Loucy (cell line): ENCODE results near the gene SLC44A1.
A peak's percentile ranks its signal among the peaks of the same experiment; 100 is the strongest.

Source experiments
- H2AFZ ChIP-seq: fragments of 200-600 bp; sonication (generic); 2 replicates; pipeline ENCODE4 v1.6.0; 2016; ENCODE audit warnings: antibody characterized with exemption, mild to moderate bottlenecking, low read length, moderate library complexity
- H3F3A ChIP-seq: fragments of 200-600 bp; 2 replicates; pipeline ENCODE4 v1.6.0; 2016; ENCODE audit warnings: antibody characterized with exemption, low read depth, mild to moderate bottlenecking
- H3K27me3 ChIP-seq: fragments of 200-600 bp; sonication (generic); 2 replicates; pipeline ENCODE4 v1.6.1; 2014; ENCODE audit warnings: low read length, mild to moderate bottlenecking; ENCODE audit not compliant: insufficient read depth, poor library complexity, severe bottlenecking
- H3K36me3 ChIP-seq: fragments of 200-600 bp; sonication (generic); 2 replicates; pipeline ENCODE4 v1.6.1; 2016; ENCODE audit warnings: low read length; ENCODE audit not compliant: insufficient read depth
- H3K4me1 ChIP-seq: fragments of 200-600 bp; sonication (generic); 2 replicates; pipeline ENCODE4 v1.5.1; 2014; ENCODE audit warnings: low read length, mild to moderate bottlenecking; ENCODE audit not compliant: insufficient read depth, poor library complexity, severe bottlenecking
- H3K4me2 ChIP-seq: fragments of 200-600 bp; sonication (generic); 2 replicates; pipeline ENCODE4 v1.6.0; 2014; ENCODE audit warnings: antibody characterized with exemption, low read length, low read depth, mild to moderate bottlenecking; ENCODE audit not compliant: poor library complexity, severe bottlenecking
- H3K4me3 ChIP-seq: fragments of 200-600 bp; sonication (generic); 2 replicates; pipeline ENCODE4 v1.5.1; 2014; ENCODE audit warnings: low read length, mild to moderate bottlenecking, mixed read lengths; ENCODE audit not compliant: poor library complexity, severe bottlenecking
- H3K79me2 ChIP-seq: fragments of 200-600 bp; sonication (generic); 2 replicates; pipeline ENCODE4 v1.6.1; 2014; ENCODE audit warnings: low read length; ENCODE audit not compliant: insufficient read depth
- H3K9ac ChIP-seq: fragments of 200-600 bp; sonication (generic); 2 replicates; pipeline ENCODE4 v1.6.0; 2014; ENCODE audit warnings: mild to moderate bottlenecking, low read depth, low read length, moderate library complexity; ENCODE audit not compliant: poor library complexity, severe bottlenecking
- H3K9me2 ChIP-seq: fragments of 200-600 bp; sonication (generic); replicated peaks from 2 replicates; pipeline ENCODE4 v1.6.1; 2016; ENCODE audit warnings: low read depth, low read length, mixed read lengths
- H3K9me3 ChIP-seq: fragments of 200-600 bp; sonication (generic); 2 replicates; pipeline ENCODE4 v1.6.1; 2014; ENCODE audit warnings: mild to moderate bottlenecking, antibody characterized with exemption, low read length, low read depth; ENCODE audit not compliant: insufficient read depth
- H4K20me1 ChIP-seq: fragments of 200-600 bp; sonication (generic); 2 replicates; pipeline ENCODE4 v1.6.0; 2014; ENCODE audit warnings: antibody characterized with exemption, low read length, mild to moderate bottlenecking; ENCODE audit not compliant: insufficient read depth, poor library complexity, severe bottlenecking
- CTCF ChIP-seq: fragments of 200-600 bp; sonication (generic); conservative IDR thresholded peaks from 2 replicates; pipeline ENCODE4 v1.5.1; 2014; ENCODE audit warnings: mild to moderate bottlenecking, antibody characterized with exemption, low read length
- EZH2phosphoT487 ChIP-seq: fragments of 200-600 bp; IDR thresholded peaks from 2 replicates; pipeline ENCODE4 v1.6.1; 2018; ENCODE audit warnings: antibody characterized with exemption, mild to moderate bottlenecking, moderate library complexity, borderline replicate concordance

SLC44A1 gene

GRCh38 chr9:105245029-105245890 is 809 bp downstream of the SLC44A1 start:
- peak; percentile 21; the same call in 1 of the 2 replicates for TF ChIP-seq CTCF
- no peak for TF ChIP-seq EZH2phosphoT487
- H3K9me2 ChIP-seq, result no peaks in the 10 kb centered on the region
- H3K9me3 ChIP-seq, result no peaks in the 10 kb centered on the region
- peaks cover 45% of the 10 kb centered on the region for H3K4me1 ChIP-seq
- H4K20me1 ChIP-seq, result peaks cover 39% of the 10 kb centered on the region
- peak overlapping the region; percentile 77 for H3K4me3 ChIP-seq
- no peaks in the 10 kb centered on the region for H3F3A ChIP-seq
- H3K79me2 ChIP-seq, result peaks cover 62% of the 10 kb centered on the region
- peak overlapping the region; percentile 63 for H2AFZ ChIP-seq
- H3K4me2 ChIP-seq, result peak overlapping the region; percentile 76
- H3K36me3 ChIP-seq, result no peaks in the 10 kb centered on the region
- H3K9ac ChIP-seq, result peak overlapping the region; percentile 71
- no peaks in the 10 kb centered on the region for H3K27me3 ChIP-seq

- peak overlapping the region; percentile 76 for H3K4me2 ChIP-seq
- H3K27me3 ChIP-seq, result no peaks in the 10 kb centered on the region
- no peaks in the 10 kb centered on the region for H3K9me3 ChIP-seq
- peaks cover 67% of the 10 kb centered on the region for H3K79me2 ChIP-seq
- peak overlapping the region; percentile 71 for H3K9ac ChIP-seq
- TF ChIP-seq CTCF (no peak), EZH2phosphoT487 (no peak)
- no peaks in the 10 kb centered on the region for H3K9me2 ChIP-seq
- no peak overlapping the region for H2AFZ ChIP-seq
- H3F3A ChIP-seq, result no peaks in the 10 kb centered on the region
- H3K36me3 ChIP-seq, result no peaks in the 10 kb centered on the region
- H4K20me1 ChIP-seq, result peaks cover 44% of the 10 kb centered on the region
- peaks cover 51% of the 10 kb centered on the region for H3K4me1 ChIP-seq
- peak overlapping the region; percentile 77 for H3K4me3 ChIP-seq
Observed at GRCh38 chr9:105245891-105246161, 1.4 kb downstream of the SLC44A1 start.

- H3K4me1 ChIP-seq, result peaks cover 60% of the 10 kb centered on the region
- H3K9ac ChIP-seq, result peak overlapping the region; percentile 71
- peaks cover 76% of the 10 kb centered on the region for H3K79me2 ChIP-seq
Observed at GRCh38 chr9:105246656-105247173, 2.3 kb downstream of the SLC44A1 start.

More at GRCh38 chr9:105246656-105247173, 2.3 kb downstream of the SLC44A1 start:
- Histone ChIP-seq H3F3A (0 out of 2 replicates have a peak, but pooled peaks cover 3% of the 10 kb centered on the region), H3K9me3 (no peaks in the 10 kb centered on the region), H2AFZ (no peak overlapping the region), H4K20me1 (peaks cover 50% of the 10 kb centered on the region), H3K36me3 (no peaks in the 10 kb centered on the region), H3K9me2 (no peaks in the 10 kb centered on the region), H3K27me3 (no peaks in the 10 kb centered on the region), H3K4me2 (peak overlapping the region; percentile 76), H3K4me3 (peak overlapping the region; percentile 77)
- TF ChIP-seq CTCF (no peak), EZH2phosphoT487 (no peak)
